HepG2 (cell line): ENCODE data around the gene REEP3. TPM values are rescaled to one million over a fixed set of nuclear protein-coding genes. Genes with fewer than 3 reads are reported as not detected.

Experiments
- BCL6 ChIP-seq: IDR thresholded peaks from 2 replicates; pipeline ENCODE4 v1.6.1; 2016; ENCODE audit warnings: missing genetic modification reagents, missing compliant biosample characterization
- CBX5 ChIP-seq: sonication (generic); formaldehyde crosslinking; IDR thresholded peaks from 2 replicates; pipeline ENCODE4 v1.4.0; 2020; ENCODE audit warnings: missing genetic modification reagents, borderline replicate concordance
- DMAP1 ChIP-seq: IDR thresholded peaks from 2 replicates; pipeline ENCODE4 v1.6.1; 2016
- IRF9 ChIP-seq: sonication (generic); formaldehyde crosslinking; IDR thresholded peaks from 2 replicates; pipeline ENCODE4 v1.8.0; 2022; ENCODE audit warnings: missing genetic modification reagents, mild to moderate bottlenecking, borderline replicate concordance
- NR3C1 ChIP-seq: sonication (generic); formaldehyde crosslinking; IDR thresholded peaks from 2 replicates; pipeline ENCODE4 v1.4.0; 2020; ENCODE audit warnings: missing genetic modification reagents
- POLR2G ChIP-seq: fragments of 200-400 bp; formaldehyde crosslinking; IDR thresholded peaks from 2 replicates; pipeline ENCODE4 v1.6.1; 2018; ENCODE audit warnings: mild to moderate bottlenecking, low read depth, low read length, moderate library complexity
- SNRNP70 ChIP-seq: fragments of 200-400 bp; formaldehyde crosslinking; IDR thresholded peaks from 2 replicates; pipeline ENCODE4 v1.6.1; 2017; ENCODE audit warnings: mild to moderate bottlenecking, low read depth, low read length, moderate library complexity
- SOX13 ChIP-seq, 3 experiments: fragments of 450-650 bp in 1 of 3; sonication (generic) in 1 of 3; formaldehyde crosslinking in 1 of 3; IDR thresholded peaks in 2 of 3; conservative IDR thresholded peaks in 1 of 3; 2 replicates each; pipeline versions ENCODE4 v1.5.0 to v1.6.1; 2016 to 2020; ENCODE audit warnings: antibody characterized with exemption in 1 of 3, mild to moderate bottlenecking in 1 of 3, missing compliant biosample characterization in 1 of 3, missing genetic modification reagents in 1 of 3, moderate library complexity in 1 of 3
- TFAP4 ChIP-seq: sonication (generic); IDR thresholded peaks from 2 replicates; pipeline ENCODE4 v1.6.1; 2016; ENCODE audit warnings: low read depth, borderline replicate concordance
- ZBTB3 ChIP-seq: sonication (generic); formaldehyde crosslinking; IDR thresholded peaks from 2 replicates; pipeline ENCODE4 v1.4.0; 2020; ENCODE audit warnings: low read depth, mild to moderate bottlenecking, moderate library complexity, missing genetic modification reagents, borderline replicate concordance
- ZBTB7A ChIP-seq: sonication (generic); formaldehyde crosslinking; IDR thresholded peaks from 2 replicates; pipeline ENCODE4 v1.8.0; 2022; ENCODE audit warnings: mild to moderate bottlenecking, missing genetic modification reagents
- ZFP62 ChIP-seq: sonication (generic); formaldehyde crosslinking; IDR thresholded peaks from 2 replicates; pipeline ENCODE4 v1.4.0; 2020; ENCODE audit warnings: missing genetic modification reagents
- ZNF276 ChIP-seq: sonication (generic); formaldehyde crosslinking; IDR thresholded peaks from 2 replicates; pipeline ENCODE4 v1.4.0; 2020; ENCODE audit warnings: mild to moderate bottlenecking, low read depth, missing genetic modification reagents
- ZNF329 ChIP-seq: sonication (generic); formaldehyde crosslinking; IDR thresholded peaks from 2 replicates; pipeline ENCODE4 v1.9.0; 2021; ENCODE audit warnings: low read depth, mild to moderate bottlenecking, missing genetic modification reagents
- ZNF558 ChIP-seq: sonication (generic); formaldehyde crosslinking; IDR thresholded peaks from 2 replicates; pipeline ENCODE4 v1.9.0; 2022; ENCODE audit warnings: mild to moderate bottlenecking, missing genetic modification reagents, borderline replicate concordance
- ZNF646 ChIP-seq: sonication (generic); formaldehyde crosslinking; IDR thresholded peaks from 2 replicates; pipeline ENCODE4 v1.9.0; 2021; ENCODE audit warnings: mild to moderate bottlenecking, missing genetic modification reagents
- ZNF788 ChIP-seq: sonication (generic); formaldehyde crosslinking; IDR thresholded peaks from 2 replicates; pipeline ENCODE4 v1.5.0; 2020; ENCODE audit warnings: mild to moderate bottlenecking, missing genetic modification reagents, borderline replicate concordance
- polyA plus RNA-seq, 8 experiments: library from polyadenylated mRNA; depleted of rRNA in 3 of 8; stranded (reverse) in 7 of 8; unstranded in 1 of 8; fragments of >200 nt; fragmentation: Illumina TruSeq in 4 of 8; extraction: Trizol in 4 of 8; gene quantifications; 2 replicates each; pipeline versions ENCODE4 v1.2.1 to v1.2.3, GENCODE V29; 2011 to 2016; ENCODE audit warnings: low read depth in 4 of 8, missing spikeins in 1 of 8, mixed read lengths in 1 of 8; ENCODE audit not compliant: insufficient read depth in 1 of 8
- total RNA-seq, 5 experiments: library from RNA; depleted of rRNA; stranded (reverse); fragments of >200 nt; fragmentation: Illumina TruSeq; extraction: Trizol; gene quantifications; 2 replicates each; pipeline ENCODE4 v1.2.3, GENCODE V29; 2016; ENCODE audit warnings: low read depth in 1 of 5

The REEP3 gene
- total and polyA plus RNA-seq, 2 of the 13 experiments (the other 11 are each of a cell fraction or from before 2014, with no cell fraction given) = 7.1 to 31.4 TPM

- no peak for TF ChIP-seq ZNF646 (CRISPR knock-in tag)
- no peak for TF ChIP-seq ZFP62
- TF ChIP-seq NR3C1 (CRISPR knock-in tag) = 0 out of 2 replicates have a peak, but pooled peaks have one; percentile 89
- TF ChIP-seq ZBTB3 (CRISPR knock-in tag) = 0 out of 2 replicates have a peak, but pooled peaks have one; percentile 22
- peak; percentile 64 for TF ChIP-seq POLR2G
- no peak for TF ChIP-seq ZNF788 (CRISPR knock-in tag)
- TF ChIP-seq DMAP1 (CRISPR knock-in tag) = 0 out of 2 replicates have a peak, but pooled peaks have one; percentile 43
- no peak for TF ChIP-seq SNRNP70
- TF ChIP-seq ZNF558 = 0 out of 2 replicates have a peak, but pooled peaks have one; percentile 36
- peak; percentile 10; the same call in 1 of the 2 replicates for TF ChIP-seq IRF9 (CRISPR knock-in tag)
- peak; percentile 14; the same call in 1 of the 2 replicates for TF ChIP-seq ZBTB7A (CRISPR knock-in tag)
- no peak for TF ChIP-seq SOX13 (IDR thresholded peaks at IDR 0.05)
- no peak; a peak in 1 of 4 replicates for TF ChIP-seq SOX13 (CRISPR knock-in tag; conservative IDR thresholded peaks at IDR 0.05 in 1 of 2, IDR thresholded peaks at IDR 0.05 in 1 of 2)
- no peak for TF ChIP-seq CBX5 (CRISPR knock-in tag)
- peak; percentile 35; the same call in 1 of the 2 replicates for TF ChIP-seq BCL6 (CRISPR knock-in tag)
- TF ChIP-seq ZNF276 (CRISPR knock-in tag) = peak; percentile 57; the same call in 1 of the 2 replicates
- peak; percentile 5; the same call in 1 of the 2 replicates for TF ChIP-seq TFAP4
- peak; percentile 78; the same call in 1 of the 2 replicates for TF ChIP-seq ZNF329 (CRISPR knock-in tag)
Measured at GRCh38 chr10:63521416-63522276, 445 bp downstream of the REEP3 start (continued).
